VCaP (cell line): Measurements from ENCODE around the gene SLMAP.
A peak's percentile ranks its signal among the peaks of the same experiment; 100 is the strongest.

ENCODE experiments used
- H3K27ac ChIP-seq: fragments of 450-650 bp; 2 replicates; pipeline ENCODE4 v1.5.1; 2017
- CTCF ChIP-seq: fragments of 450-650 bp; conservative IDR thresholded peaks from 2 replicates; pipeline ENCODE4 v1.5.1; 2017; ENCODE audit warnings: mild to moderate bottlenecking, moderate library complexity

Gene SLMAP

GRCh38 chr3:57973715-57974477 lies 217.8 kb downstream of the SLMAP start:
- TF ChIP-seq CTCF, result no peak
- H3K27ac ChIP-seq, result peak overlapping the region; percentile 100

GRCh38 chr3:57974796-57975388 lies 218.8 kb downstream of the SLMAP start:
- H3K27ac ChIP-seq, result peak overlapping the region; percentile 100
- no peak for TF ChIP-seq CTCF

- no peak; the same call in 1 of the 2 replicates for TF ChIP-seq CTCF
- H3K27ac ChIP-seq, result peak overlapping the region; percentile 100
Measured at GRCh38 chr3:57977818-57978235, 221.7 kb downstream of the SLMAP start.

DNA sequence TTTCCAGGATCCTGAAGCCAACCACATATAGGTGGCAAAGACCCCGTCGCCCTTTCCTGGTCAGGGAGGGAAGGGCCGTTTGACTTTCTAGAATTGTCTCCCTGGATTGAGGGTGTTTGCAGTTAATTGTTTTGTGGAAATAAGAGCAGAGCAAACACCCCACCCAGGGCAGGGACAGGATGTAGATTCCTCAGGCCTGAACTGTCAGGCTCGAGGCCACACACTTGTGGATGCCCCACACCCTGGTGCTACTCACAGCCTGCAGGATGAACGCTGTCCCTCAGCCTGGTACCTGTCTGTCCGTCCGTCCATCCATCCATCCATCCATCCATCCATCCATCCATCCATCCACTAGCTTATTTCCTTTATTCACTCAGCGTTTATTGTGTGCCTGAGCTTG lies 222.2 kb downstream of the SLMAP start:
- H3K27ac ChIP-seq, result peak overlapping the region; percentile 100
- TF ChIP-seq CTCF, result no peak
